GM18498 (cell line): ENCODE measurements around the gene IL10.
A peak's percentile ranks its signal among the peaks of the same experiment; 100 is the strongest.
"Not testable (repeated sequence)": the region's sequence is repeated elsewhere in the genome, so short reads cannot be mapped to it uniquely, and the experiment has no call there.

Experiments
- ATAC-seq: cut with Tn5 transposase; IDR thresholded peaks from one replicate; pipeline ENCODE4 v1.9.1; 2021; ENCODE audit warnings: mild to moderate bottlenecking, moderate library complexity; ENCODE audit not compliant: unreplicated experiment

The IL10 gene

GRCh38 chr1:206768472-206769303, 3.6 kb downstream of the IL10 start:
- ATAC-seq = peak; percentile 15

DNA sequence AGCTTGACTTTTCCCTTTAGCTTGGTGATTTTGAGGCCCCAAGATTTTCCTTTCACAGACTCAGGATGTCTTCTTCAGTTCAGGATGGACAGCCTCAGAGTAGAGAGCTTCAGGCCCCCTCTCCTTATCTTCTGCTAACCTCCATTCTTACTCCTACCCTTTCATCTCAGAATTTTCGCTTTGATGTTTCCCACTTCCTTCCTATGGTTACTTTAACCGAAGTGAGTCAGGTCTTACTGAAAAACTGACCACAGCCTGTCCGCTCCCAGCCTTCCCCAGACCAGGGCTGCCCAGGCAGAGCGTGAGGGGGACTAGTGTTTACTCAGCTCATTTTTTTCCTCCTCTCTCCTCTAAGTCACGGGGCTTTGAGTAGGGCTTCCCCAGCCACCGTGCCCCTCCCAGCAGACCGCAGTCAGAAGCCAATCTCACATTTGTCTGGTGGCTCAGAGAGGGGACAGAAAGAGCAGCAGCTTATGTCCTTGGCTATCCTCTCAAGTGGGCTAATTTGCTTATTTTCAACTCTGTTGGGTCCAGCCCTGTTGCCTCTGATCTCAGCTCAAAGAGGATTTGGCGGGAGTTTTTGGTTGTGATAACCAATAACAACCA, 5.9 kb downstream of the IL10 start:
- ATAC-seq = peak; percentile 49

GRCh38 chr1:206765771-206766170, 6.5 kb downstream of the IL10 start:
- not testable (repeated sequence) for ATAC-seq

- ATAC-seq = not testable (repeated sequence)
Measured at GRCh38 chr1:206762741-206763364, 9.4 kb downstream of the IL10 start.

DNA sequence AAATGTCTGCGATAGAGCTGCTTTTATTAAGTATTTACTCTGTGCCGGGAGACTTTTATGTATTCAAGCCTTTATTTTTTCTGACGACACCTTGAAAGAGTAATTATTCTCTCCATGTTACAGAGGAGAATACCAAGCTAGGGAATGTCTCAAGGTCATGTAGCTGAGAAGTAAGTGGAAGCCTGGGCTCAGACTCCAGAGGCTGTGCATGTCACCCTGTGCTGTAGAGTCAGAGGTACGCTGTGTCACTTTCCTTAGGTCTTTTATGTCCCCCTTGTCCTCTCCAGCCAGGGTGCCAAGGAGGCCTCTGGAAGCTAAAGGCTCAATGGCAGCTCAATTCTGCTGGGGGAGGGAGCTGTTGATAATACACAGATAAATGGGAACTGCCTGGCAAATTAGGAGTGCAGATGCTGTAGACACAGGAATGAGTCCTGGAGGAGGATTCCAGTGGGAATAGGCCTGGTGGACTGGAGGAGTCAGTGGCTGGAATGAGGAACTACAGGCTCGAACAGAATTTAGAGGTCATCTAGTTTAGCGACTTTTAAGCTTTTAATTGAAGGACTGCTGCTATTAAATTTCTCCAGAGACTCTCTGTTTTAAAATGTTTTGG, 11.0 kb downstream of the IL10 start:
- ATAC-seq = no peak

DNA sequence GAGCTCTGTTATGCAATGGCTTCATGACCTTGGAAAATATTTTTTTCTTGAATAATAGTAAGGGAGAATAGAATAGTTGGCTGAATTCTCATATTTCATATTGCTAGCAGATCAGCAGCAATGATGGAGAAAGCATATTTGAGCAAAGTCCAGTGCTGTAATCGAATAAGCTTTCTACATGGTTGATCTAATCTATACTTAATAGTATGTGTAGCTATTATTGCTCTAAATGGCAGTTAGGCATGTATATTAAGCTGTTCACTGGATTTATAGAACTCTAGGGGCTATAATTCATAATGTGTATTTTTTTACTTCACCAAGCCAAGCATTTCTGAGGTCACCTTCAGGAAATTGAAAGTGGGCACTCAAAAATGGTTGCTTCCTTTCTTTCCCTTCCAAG, 11.7 kb downstream of the IL10 start:
- no peak for ATAC-seq

GRCh38 chr1:206757524-206758266, 14.6 kb downstream of the IL10 start:
- ATAC-seq = no peak

GRCh38 chr1:206754011-206754410, 18.3 kb downstream of the IL10 start:
- ATAC-seq = no peak

GRCh38 chr1:206753141-206753540, 19.2 kb downstream of the IL10 start:
- no peak for ATAC-seq

- ATAC-seq = no peak
Measured at GRCh38 chr1:206752481-206752880, 19.8 kb downstream of the IL10 start.

- no peak for ATAC-seq
Measured at GRCh38 chr1:206751891-206752290, 20.4 kb downstream of the IL10 start.

GRCh38 chr1:206748348-206749030, 23.8 kb downstream of the IL10 start:
- ATAC-seq = no peak

DNA sequence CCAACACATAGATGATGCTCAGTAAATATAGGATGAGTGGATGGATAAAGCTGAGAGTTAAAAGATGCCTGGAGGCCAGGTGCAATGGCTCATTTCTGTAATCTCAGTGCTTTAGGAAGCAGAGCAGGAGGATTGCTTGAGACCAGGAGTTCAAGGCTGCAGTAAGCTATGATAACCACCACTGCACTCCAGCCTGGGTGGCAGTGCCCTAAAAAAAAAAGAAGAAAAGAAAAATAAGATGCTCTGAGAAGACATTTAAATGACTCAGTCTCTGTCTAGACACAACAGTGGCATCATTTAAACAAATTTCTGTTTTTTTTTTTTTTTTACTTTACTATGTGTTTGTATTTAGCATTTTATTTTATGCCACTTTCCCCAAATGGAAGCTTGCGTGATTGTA, 27.0 kb downstream of the IL10 start:
- ATAC-seq = no peak

GRCh38 chr1:206744683-206745082, 27.6 kb downstream of the IL10 start:
- ATAC-seq = no peak

- no peak for ATAC-seq
Measured at GRCh38 chr1:206742719-206743383, 29.4 kb downstream of the IL10 start.

GRCh38 chr1:206741142-206741701, 31.1 kb downstream of the IL10 start:
- ATAC-seq = no peak

GRCh38 chr1:206739411-206740076, 32.8 kb downstream of the IL10 start:
- ATAC-seq = peak; percentile 78

GRCh38 chr1:206738370-206739366, 33.6 kb downstream of the IL10 start:
- peak; percentile 7 for ATAC-seq
